GM21515 (cell line): ENCODE results near the gene APLN.

Source experiments
- ATAC-seq: cut with Tn5 transposase; IDR thresholded peaks from one replicate; pipeline ENCODE4 v1.9.1; 2021; ENCODE audit not compliant: unreplicated experiment

APLN gene

DNA sequence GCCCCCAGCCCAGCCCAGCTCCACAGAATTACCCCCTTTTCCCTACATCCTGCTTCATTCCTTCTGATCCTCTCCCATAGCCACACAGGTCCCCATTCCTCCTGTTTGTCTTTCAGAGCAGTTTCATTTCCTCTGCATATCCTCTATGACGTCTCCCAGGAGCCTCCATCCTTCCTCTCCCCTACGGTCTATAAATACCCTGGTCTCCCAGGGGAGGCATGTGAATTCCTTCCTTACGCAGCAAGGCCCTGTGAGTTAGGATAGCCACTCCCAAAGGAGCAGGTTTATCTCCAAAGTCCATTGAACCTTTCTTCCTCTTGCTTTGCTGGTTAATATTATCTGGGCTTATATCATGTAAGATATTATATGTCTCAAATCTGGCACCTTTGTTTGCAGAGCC is 8.4 kb upstream of the APLN start:
- ATAC-seq = no peak

DNA sequence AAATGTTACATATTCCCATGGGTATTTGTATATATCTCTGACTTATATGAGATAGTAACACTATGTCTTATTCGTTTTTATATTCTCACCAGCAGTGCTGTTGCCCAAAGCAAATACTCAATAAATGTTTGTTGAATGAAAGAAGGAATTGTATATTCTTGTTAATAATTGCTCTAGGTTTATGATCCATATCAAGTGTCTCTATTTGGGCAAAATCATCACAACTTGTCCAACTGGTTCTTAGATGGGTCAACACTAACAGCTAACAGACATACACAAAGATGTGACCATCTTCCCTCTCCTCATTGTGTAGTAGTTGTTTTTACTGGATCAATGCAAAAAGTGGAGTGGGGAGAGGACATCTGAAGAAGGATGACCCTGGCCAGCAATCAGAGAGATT is 6.6 kb upstream of the APLN start:
- no peak for ATAC-seq

DNA sequence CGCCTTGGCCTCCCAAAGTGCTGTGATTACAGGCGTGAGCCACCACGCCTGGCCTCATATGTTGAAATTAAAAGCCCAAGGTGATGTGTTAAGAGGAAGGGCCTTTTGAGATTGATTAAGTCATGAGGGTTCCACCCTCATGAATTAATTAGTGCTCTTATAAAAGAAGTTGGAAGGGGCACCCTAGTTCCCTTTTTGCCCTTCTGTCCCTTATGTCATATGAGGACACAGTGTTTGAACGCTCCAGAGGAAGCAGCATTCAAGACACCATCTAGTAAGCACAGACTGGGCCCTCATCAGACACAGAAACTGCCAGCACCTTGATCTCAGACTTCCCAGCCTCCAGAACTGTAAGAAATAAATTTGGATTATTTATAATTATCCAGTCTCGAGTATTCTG is 5.1 kb upstream of the APLN start:
- no peak for ATAC-seq

DNA sequence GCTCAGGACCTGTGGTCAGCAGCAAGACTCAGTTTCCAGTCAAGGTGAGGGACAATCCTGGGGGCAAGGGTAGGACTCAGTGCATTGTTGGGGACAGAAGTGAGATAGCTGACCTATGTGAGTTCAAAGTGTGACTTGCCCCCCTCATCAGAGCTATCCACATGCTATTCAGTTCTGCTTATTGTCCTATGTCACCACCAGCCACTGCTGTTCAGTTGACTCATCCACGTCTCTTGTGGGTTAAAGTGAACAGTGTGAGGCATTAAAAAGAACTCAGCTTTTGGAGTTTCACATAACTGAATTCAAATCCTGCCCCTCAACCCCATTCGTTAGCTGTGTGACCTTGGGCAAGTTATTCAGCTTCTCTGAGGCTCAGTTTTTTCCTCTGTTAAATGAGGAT is 4.4 kb upstream of the APLN start:
- no peak for ATAC-seq

DNA sequence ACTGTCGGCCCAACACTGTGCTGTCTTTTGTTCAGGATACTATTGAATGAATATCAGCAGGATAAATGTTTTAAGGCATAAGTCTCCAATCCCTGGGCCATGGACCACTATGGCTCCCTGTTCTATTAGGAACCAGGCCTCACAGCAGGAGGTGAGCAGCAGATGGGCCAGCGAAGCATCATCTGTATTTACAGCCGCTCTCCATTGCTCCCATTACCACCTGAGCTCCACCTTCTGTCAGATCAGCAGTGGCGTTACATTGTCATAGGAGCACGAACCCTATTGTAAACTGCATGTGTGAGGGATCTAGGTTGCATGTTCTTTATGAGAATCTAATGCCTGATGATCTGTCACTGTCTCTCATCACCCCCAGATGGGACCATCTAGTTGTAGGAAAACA is 3.7 kb upstream of the APLN start:
- no peak for ATAC-seq

DNA sequence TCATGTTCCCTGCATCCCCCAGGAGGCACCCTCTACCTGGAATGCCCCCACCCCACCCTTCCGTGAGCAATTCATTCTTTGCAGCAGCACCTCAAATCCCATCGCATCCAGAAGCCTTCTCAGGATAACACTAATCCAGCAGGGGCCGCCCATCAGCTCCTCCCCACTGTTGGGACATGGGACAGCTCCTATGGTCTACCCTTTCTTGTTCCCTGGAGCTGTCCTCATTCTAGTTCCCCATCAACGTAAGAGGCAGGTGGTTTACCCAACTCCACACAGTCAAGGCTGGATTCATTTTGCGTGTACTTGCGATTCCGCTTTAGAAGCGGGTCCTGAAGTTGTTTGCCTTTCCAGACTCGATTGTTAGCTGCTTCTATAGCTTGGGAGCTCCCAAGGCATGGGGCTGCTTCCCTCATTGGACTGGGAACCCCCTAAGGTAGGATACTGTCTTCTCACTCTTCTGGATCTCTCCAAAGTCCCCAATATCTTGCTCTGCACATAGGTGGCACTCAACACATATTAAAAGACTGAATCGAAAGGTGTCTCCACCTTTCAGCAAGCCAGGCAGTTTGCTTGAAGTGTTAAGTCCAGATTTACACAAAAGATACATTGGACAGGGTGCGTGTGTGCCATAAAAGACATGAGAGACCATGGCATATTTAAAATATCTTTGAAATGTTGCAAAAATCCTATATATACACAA is 942 bp upstream of the APLN start:
- ATAC-seq = no peak

DNA sequence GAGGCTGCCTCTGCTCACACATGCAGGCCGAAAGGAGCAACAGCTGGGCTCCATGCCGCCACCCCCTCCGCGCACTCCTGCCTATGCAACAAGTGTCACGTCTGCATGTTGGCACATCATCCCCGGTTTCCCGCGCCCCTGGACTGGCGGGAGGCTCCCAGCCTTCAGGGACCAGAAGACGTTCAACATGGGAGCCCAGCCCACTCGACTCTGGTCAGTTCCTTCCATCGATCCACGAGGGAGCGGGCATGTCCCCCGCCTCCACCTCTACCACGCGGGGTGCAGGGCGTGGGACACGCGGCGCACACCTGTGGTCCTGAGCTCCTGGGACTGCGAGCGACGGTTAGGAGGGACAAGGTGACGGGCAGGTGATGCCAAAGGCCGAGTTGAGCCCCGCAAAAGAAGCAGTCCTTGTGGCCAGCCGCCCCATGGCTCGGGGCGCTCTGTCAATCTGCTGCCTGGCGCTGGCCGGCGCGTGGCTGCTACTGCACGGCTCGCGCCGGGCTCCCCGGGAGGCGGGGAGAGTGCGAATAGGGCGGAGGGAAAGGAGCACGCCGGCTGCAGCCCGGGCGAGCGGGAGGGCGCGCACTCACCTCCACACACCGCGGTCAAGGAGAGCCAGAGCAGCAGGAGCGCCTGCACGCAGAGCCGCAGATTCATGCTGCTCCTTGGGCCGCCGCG is 645 bp downstream of the APLN start:
- no peak for ATAC-seq

DNA sequence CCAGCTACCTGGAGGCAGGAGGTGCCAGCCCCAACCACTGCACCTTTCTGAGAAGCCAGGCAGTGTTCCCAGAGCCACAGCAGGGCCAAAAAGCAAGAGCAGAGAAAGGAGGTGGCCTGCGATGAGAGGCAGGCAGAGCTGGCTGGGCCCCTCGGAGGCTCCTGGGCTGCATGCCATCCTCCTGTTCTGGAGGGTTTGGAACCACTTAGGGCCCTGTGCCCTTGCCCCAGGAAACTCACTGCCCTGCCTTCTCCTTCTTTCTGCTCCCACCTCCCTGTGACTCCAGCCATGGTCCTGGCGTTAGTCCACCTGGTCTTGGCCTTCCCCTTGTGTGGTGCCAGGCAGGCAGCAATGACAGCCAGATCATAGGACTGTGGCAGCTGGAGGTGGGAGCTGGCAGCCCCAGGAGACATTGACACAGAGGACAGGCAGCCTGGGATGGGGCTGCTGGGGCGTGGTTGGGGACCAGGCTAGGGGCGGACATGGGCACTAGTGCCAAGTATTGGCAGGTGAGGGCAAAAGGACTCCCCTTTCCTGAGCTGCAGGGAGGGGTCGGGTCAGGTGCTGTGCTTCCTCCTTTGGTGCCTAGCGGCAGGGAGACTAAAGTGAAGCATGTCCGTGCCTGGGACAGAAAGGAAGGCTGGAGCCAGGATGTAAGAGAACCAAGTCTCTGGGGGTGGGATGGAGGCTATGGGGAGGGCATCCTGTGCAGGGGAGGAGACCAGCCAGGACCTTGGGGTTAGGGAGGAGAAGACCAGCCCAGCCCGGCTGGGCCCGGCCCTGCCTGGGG is 1.4 kb downstream of the APLN start:
- ATAC-seq = no peak

DNA sequence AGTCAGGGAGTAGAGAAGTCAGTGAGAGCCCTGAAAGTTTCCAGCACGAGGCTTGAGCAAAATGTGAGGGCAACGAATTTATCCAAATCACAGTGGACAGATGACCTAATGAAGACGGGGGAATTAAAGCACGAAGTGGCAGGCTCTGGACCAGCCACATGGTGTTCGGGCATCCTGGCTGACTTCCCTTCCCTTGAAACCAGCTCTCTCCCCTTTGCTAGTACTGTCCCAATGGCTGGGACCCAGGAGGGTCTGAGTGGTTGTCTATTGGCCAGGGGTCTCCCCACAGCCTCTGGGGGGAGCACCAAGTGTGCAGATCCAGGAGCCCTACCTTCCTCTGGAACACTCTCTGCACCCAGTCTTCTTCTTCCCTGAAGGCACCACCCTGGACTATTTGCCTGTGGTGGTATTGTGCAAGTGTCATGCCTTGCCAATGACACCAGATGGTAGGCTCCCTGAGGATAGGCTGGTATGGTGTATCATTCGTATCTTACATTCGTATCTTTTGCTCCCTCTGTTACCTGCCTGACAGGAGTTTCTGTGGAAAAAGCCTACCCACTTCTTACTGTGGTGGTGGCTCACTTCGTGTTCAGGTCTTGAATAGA is 2.1 kb downstream of the APLN start:
- ATAC-seq = no peak

DNA sequence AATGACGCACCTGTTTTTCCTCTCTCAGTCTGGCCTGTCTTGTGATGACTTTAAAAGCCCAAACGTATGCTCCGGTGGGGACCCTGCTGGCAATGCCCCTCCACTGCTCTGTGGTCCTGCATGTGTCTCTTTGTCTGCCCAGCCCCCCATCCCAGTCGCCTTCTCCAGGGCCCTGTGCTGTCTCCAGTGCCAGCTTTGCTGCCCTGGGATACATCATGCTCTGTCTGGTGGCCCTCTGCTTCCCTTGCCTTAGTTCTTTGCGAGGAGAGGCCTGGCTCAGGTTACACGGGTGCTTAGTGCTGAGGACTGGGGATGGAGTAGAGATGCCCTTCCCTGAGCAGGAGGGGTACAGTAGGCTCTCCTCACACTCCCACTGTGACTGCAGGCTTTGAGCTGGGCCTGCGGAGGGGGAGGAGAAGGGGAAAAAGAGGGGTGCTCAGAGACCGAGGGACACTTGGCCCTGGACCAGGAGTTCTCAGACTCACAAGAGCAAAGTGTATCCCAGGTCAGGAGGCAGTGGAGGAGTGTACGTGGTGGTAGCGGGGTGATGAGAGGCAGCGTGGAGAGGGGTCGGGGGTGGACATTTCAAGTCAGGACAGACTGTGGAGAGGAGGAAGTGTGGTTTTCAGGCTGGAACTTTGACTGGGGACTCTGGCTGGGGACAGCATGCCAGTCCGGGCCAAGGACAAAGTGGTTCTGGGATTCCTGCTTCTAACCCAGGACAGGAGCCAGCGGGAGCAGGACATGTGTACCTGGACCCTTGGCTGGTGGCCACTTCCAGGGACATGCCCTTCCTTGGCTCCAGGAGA is 2.8 kb downstream of the APLN start:
- ATAC-seq = no peak

DNA sequence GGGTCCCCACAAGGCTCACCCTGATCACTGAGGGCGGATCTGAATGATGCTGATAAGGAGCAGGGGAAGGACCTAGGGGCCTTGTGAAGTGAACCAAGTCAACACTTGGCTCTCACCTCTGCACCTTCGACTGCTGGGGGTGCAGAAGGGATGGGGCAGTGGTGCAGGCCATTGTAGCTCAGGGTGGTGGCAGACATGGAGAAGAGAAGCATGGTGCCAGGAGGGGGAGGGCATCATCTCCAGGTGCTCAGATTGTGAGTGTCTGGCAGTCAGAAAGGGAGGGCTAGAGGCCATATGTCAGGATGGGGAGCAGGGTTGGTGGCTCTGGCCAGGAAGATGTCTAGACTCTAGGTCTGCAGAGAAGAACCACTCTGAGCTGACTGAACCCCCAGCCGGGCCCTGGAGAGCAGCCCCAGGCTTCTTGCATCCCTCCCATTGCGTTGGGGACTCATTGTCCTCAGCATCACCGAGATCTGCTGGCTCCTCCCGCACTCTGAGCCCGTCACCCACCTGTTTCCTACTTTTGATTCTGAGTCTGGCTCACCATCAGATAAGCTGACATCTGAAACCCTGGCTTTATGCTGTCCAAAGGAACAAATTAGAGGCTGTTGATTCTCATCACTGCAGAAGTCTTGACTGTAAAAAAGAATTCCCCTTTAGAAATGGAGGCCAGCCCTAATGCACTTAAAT is 3.8 kb downstream of the APLN start:
- no peak for ATAC-seq

DNA sequence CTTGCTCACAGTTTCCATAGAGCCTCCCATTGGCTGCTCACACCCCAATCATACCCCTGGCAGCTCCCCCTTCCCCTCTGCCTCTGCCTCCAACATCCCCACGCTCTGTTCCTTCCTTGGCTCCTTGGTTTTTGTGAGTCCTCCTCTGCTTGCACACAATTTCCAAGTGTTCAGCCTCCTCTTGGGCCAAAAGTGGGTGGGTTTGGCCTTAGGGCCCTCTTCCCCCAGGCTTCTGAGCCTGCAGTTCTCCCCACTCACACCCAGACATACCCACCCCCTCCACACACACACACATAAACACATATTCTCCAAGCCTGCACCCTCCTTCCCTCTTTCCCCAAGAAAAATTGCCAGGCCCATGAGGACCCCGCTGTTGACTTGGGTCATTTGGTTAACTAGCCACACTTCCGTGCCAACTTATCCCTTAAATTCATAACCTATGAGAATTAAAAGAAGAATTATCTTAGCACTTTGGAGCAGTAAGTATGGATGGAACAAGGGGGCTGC is 4.5 kb downstream of the APLN start:
- no peak for ATAC-seq

DNA sequence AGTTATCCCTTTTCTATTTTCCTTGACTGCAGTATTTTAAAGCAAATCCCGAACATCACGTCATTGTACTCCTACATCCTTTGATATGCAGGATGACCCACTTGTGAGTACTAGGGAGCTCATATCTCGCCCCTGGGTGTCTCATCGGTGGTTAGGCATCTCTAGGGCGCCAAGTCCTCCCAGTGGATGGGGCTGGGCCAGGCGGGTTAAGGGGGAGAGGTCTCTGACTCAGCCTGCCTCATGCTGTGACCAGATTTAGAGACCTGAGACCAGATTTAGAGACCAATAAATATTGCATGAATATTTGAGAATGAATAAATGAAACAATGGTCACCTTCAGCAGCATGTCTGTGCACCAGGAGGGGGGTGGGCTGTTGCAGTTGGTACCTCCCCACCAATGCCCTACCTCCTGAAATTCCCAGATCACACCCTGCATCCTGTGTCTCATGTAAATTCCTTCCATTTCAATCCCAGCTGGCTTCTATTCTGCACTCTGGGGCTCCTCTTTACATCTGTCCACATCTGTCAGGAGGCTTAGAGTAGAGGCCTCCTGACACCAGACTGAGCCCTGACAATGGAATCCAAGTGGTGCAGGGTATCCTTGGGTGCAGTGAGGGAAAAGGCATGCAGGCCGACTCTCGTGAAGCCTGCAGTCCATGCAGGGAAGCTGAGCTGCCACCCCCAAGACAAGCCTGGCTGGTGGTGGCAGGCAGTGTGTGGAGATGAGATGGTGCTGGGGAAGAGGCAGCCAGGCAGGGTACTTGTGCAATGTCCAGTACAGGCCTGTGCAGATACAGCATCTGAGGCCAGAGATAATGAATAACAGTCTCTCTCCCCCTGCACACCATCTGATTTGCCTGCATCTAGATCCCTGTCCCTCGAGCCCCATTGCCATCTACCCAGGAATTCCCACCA is 5.2 kb downstream of the APLN start:
- no peak for ATAC-seq

DNA sequence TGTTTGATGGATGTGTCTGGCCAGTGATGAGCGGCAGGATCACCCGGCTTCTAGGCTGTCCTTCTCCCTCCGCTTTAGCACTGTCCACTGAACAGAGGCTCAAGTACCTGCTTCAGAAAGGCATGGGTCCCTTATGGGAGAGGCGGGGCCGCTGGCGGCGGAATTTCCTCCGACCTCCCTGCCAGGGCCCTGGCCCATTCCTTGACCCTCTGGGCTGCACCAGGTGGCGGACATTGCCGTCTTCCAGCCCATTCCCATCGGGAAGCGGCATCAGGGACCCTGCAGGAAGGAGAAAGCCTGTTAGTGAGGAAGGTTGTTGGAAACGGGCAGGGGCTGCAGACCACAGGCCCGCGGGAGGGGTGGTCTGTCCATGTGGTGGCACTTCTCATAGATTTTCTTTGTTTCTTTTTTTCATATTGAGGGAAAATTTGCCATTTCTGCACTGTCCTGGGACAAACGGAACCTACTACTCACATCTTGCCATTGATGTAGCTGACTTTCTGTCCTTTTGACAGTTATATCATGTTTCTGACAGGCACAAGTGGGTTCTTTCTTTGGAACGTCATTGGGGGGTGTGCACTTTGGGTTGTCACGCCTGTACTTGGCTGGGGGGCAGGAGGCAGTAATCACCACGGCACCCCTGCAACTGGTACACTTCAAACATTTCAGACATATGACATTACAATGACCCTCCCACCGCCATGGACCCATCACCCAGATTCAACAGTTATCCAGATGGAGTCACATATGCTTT is 6.1 kb downstream of the APLN start:
- no peak for ATAC-seq

DNA sequence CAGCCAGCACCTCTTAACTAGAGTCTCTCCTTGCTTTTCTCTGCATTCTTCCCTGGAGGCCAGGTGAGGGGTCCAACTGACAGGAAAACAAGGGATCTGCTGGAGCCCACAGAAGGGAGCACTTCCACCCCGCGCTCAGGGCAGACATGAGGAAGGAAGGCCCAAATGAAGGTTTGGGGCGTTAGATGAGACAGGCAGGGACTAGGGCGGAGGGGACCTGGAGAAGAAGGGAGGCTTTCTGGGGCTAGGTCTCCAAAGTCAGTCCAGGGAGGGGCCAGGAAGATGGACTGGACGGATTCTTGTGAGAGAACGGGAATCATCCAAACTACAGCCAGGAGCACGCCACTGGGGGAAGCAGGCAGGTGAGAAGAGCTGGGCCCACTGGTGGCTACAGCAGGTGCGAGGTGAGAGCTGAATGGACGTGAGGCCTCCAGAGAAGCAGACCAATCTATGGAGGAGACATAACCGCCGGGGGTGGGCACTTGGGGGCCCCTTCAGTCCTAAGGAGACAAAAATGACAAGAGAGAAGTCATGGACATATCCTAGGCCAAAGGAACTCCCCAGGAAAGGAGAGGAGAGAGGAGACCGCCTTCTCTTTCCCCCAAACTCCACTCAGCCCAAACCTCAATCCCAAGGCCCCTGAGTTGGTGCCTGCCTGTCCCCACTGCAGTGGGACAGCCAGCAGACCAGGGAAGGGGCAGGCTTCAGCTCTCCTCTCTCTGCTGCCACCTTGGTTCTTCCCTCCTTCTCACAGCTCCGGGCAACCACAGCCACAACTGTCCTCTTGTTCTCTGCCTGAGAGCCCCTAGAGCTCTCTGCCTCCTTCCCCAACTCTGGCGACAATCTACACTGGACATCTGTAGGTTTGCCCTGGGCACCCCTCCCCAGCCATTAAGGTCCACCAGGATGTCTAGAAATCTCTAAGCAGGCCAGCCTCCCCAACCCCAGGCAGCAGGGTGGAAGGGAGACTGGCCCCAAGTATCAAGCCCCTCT is 7.0 kb downstream of the APLN start:
- ATAC-seq = no peak

DNA sequence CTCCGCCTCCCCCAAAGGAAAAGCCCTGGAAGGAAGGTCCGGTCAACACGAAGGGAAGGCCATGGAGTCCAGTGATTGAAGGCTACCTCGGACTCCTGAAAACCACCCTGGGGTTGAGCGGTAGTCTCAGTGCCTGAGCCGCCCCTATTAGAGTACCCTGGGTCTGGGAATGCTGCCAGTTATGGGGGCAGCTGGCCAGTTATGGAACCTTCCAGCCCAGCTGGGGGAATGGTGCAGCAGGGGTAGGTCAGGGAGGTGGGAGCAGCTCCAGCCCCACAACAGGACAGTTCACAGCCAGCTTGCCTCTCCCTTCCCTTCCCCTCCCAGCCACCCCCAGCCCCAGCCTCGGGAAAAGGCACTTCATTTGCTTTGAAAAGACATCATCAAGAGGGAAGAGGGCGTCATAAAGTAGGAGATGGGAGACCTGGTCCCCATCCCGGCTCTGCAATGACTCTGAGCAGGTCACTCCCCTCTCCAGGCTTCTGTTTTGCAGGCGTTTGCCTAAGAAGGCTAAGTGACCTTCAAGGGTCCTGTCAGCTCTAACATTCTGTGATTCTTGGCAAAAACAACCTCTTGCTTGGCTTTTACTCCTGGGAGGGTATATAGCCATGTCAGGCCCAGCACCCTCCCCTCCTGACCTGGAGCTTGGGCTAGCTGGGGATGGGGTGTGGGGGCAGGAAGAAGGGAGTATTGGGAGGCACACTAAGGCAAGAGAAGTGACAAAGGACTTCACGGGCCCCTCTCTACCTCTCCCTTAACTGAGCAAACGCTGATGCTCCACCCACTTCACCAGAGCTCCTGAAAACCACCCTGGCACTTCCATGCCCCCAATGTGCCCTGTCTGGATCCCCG is 8.0 kb downstream of the APLN start:
- ATAC-seq = no peak
